Cerebellar cortex (tissue), 1 donor: ENCODE results near the gene ZNF567.
A peak's percentile ranks its signal among the peaks of the same experiment; 100 is the strongest.
"Not testable (repeated sequence)": the region's sequence is repeated elsewhere in the genome, so short reads cannot be mapped to it uniquely, and the experiment has no call there.

Source experiments
- DNase-seq: peaks from one replicate; pipeline ENCODE4 v3.0.0-alpha.2; 2015; ENCODE audit warnings: low spot score

ZNF567 gene

GRCh38 chr19:36687214-36688056 is at the start of gene ZNF567:
TSS of gene ZNF567 (plus strand) at chr19:36687612. CDS start at chr19:36694868, 7,256 bp downstream.
- peak; percentile 97 for DNase-seq

DNA sequence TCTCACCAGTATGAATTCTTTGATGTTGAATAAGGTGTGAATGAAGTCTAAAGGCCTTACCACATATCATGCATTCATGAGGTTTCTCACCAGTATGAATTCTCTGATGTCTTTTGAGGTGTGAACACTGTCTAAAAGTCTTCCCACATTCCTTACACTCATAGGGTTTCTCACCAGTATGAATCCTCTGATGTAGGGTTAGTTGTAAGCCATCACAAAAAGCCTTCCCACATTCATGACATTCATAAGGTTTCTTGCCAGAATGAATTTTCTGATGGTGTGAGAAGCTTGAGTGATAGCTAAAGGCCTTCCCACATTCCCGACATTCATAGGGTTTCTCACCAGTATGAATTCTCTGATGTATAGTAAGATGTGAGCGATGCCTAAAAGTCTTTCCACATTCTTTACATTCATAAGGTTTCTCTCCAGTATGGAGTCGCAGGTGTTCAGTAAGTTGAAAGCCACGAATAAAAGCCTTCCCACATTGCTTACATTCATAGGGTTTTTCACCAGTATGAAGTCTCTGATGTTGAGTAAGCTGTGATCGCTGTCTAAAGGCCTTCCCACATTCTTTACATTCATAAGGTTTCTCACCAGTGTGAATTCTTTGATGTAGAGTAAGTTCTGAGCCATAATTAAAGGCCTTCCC is 48.4 kb upstream of the ZNF567 start:
- peak; percentile 0 for DNase-seq

DNA sequence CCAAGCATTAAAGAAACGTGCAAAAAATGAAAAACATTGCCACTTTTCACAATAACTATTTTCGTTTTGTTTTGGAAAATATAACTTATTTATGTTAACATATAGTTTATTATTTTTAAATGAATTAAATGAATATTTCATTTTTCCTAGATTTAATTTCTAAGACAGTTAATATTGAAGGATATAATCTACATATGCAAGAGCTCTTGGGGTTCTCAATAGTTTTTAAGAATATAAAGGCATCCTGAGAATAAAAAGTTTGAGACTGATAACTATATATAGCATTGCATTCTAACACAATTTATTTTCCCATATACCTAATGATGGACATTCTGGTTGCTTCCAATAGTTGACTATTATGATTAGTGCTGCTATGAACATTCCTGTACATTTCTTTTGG is 40.7 kb upstream of the ZNF567 start:
- DNase-seq = no peak

- no peak for DNase-seq
Observed at GRCh38 chr19:36652958-36653357, 34.5 kb upstream of the ZNF567 start.

DNA sequence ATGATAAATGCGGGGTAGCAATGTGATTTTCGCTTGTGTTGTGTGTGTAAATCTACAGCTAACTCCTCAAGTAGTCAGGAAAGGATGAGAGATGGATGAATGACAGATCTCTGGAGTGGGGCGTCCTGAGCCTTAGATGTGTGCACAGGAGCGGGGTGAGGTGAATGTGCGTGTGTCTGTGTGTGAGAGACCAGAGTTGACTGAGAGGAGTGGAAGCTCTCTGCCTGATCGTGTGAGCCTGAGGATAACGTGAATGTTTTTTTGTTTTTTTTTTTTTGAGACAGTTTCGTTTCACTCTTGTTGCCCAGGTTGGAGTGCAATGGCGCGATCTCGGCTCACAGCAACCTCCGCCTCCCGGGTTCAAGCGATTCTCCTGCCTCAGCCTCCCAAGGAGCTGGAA is 21.6 kb upstream of the ZNF567 start:
- DNase-seq = no peak

DNA sequence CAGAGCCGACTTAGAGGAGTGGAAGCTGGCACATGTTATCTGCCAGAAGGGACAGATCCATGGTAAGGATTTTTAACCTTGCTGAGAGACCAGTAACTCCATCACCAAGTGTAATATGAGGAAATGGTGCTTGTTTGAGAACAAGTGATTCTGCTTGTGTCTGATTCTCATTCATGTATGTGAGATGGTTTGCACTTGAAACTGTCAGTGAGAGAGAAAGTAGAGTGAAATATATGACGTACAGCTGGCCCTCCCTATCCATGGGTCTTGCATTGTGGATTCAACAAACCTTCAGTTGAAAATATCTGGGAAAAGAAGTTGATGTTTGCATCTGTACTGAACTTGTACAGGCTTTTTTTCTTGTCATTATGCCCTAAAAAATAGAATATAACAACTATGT is 18.8 kb upstream of the ZNF567 start:
- DNase-seq = peak; percentile 12

DNA sequence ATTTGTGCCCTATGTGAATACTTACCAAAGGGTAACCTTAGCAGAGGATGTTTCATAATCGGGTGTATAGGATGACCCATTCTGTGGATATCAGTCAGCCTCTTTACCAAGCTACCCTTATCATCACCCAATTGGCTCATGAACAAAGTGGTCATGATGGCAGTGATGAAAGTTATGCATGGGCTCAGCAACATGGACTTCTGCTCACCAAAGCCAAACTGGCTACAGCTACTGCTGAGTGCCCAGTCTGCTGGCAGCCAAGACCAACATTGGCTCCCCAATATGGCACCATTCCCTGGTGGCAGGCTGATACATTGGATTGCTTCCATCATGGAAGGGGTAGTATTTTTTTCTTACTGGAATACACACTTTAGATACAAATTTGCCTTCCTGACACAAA is 15.0 kb upstream of the ZNF567 start:
- no peak for DNase-seq

DNA sequence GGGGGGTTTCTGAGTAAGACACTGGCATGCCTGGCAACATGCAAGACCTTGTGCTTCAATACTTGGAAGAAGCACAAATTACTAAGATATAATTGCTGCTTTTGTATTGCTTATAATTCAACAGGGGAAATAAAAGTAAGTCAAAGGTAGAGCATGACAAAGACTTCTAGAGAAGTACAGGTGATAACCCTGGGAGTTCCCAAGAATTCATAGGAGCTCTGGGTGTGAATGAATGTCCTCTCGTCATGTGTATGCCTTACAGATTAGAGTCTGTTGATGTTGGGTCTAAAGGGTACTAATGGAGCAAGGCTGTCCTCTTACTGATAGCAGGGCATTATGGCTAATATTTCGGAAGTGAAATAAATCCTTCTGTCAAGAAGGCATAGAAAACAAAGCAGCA is 13.2 kb upstream of the ZNF567 start:
- no peak for DNase-seq

GRCh38 chr19:36679455-36679854 is 8.0 kb upstream of the ZNF567 start:
- DNase-seq = no peak

- DNase-seq = no peak
Observed at GRCh38 chr19:36685835-36686234, 1.6 kb upstream of the ZNF567 start.

DNA sequence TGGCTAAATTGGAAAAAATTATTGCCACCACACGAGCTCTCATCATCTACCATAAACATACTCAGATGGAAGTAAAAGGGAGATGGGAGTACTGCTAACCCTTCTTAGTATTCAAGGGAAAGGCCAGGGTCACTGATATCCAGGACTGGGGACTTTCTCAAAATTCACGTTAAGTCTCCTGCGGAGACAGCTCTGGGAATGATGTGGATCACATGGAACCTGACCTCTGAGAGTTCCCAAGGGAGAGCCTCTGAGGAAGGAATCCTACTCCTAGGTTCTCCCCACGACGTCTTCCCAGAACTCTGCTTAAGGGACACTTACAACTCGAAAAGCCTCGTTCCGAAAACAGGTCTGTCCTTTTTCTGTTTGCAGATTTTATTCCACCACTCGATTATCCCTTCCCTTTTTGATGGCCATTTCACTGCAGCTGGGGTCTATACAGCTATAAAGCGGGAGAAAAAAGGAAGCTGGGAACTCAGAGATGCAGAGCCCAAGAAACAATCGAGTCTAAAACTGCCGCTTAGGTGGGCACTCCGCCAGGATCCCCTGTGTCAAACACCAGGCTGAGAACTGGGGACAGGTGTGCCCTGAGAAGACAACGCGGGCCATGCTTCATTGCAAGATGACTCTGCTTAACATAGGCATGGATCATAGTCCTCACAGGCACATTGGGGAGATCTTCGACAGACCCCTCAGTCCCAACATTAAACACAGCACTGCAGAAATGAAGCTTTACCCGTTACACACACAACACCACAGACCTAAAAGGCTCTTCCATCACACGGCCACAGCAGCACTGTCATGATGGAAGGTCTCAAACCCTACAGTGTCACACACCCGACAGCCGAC is 823 bp upstream of the ZNF567 start:
- peak; percentile 42 for DNase-seq

DNA sequence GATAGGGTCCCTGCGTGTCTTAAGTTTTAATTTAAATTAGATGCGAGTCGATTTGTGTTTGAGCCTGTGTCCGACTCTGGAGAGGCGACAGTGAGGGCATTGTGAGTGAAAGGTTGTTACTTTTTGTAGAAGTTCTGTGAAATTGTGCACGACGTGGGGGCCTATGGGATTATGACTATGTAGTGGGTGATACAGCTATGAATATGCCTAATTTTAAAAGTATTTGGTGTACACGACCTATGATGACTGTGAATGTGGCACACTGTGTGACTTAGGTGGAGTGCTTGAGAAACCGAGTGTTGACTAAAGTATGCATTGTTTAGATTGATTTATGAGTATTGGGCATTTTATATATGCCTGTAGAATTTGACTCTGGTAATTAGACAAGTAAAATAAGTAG is 646 bp downstream of the ZNF567 start:
- DNase-seq = no peak

DNA sequence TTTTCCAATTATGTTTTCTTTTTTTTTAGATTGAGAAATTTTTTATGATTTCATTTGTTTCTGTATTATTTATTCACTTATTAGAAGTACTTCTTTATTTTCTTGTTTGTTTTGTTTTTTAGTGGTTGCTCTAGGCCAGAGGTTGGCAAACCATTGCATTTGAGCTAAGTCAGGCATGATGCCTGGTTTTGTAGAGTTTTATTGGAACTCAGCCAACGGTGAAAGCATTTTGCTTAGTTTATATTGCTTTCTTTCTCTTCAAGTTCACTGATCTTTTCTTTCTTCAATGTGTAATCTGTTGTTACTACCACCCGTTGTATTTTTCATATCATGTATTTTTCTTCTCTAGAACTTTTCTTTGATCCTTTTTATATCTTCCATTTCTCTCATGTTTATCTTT is 19.7 kb downstream of the ZNF567 start:
- no peak for DNase-seq

GRCh38 chr19:36709423-36709822 is 22.0 kb downstream of the ZNF567 start:
- no peak for DNase-seq

DNA sequence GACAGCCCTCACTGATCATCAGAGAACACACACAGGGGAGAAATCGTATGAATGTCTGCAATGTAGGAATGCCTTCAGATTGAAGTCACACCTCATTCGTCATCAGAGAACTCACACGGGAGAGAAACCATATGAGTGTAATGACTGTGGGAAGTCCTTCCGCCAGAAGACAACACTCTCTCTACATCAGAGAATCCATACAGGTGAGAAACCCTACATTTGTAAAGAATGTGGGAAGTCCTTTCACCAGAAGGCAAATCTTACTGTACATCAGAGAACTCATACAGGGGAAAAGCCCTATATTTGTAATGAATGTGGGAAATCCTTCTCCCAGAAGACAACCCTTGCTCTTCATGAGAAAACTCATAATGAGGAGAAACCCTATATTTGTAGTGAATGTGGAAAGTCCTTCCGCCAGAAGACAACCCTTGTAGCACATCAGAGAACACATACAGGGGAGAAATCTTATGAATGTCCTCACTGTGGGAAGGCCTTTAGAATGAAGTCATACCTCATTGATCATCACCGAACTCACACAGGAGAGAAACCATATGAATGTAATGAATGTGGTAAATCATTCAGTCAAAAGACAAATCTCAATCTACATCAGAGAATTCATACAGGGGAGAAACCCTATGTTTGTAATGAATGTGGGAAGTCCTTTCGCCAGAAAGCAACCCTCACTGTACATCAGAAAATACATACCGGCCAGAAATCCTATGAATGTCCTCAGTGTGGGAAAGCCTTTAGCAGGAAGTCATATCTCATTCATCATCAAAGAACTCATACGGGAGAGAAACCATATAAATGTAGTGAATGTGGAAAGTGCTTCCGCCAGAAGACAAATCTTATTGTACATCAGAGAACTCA is 32.5 kb downstream of the ZNF567 start:
- DNase-seq = no peak

GRCh38 chr19:36736166-36736565 is 48.8 kb downstream of the ZNF567 start:
- DNase-seq = not testable (repeated sequence)

GRCh38 chr19:36745870-36746269 is 58.5 kb downstream of the ZNF567 start:
- DNase-seq = no peak

- DNase-seq = no peak
Observed at GRCh38 chr19:36747750-36748149, 60.3 kb downstream of the ZNF567 start.

DNA sequence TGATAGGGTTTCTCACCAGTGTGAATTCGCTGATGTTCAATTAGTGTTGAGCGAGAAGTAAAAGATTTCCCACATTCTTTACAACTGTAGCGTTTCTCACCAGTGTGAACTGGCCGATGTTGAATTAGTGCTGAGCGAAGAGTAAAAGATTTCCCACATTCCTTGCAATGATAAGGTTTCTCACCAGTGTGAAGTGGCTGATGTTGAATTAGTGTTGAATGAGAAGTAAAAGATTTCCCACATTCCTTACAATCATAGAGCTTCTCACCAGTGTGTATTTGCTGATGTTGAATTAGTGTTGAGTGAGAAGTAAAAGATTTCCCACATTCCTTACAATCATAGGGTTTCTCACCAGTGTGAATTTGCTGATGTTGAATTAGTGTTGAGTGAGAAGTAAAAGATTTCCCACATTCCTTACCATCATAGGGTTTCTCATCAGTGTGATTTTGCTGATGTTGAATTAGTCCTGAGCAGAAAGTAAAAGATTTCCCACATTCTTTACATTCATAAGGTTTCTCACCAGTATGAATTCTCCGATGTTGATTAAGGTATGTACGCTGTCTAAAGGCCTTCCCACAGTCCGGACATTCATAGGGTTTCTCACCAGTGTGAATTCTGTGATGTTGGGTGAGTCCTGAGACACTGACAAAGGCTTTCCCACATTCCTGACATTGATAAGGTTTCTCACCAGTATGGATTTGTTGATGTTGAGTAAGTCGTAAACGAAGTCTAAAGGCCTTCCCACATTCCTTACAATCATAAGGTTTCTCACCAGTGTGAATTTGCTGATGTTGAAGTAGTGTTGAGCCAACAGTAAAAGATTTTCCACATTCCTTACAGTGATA is 61.2 kb downstream of the ZNF567 start:
- DNase-seq = no peak

DNA sequence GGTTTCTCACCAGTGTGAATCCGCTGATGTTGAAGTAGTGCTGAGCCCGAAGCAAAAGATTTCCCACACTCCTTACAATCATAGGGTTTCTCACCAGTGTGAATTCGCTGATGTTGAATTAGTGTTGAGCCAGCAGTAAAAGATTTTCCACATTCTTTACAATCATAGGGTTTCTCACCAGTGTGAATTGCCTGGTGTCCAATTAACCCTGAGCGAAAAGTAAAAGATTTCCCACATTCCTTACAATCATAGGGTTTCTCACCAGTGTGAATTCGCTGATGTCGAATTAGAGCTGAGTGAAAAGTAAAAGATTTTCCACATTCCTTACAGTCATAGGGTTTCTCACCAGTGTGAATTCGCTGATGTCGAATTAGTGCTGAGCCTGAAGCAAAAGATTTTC is 62.2 kb downstream of the ZNF567 start:
- not testable (repeated sequence) for DNase-seq
